HG02763 (cell line): ENCODE measurements around the gene ROR1.

Experiments used
- ATAC-seq: cut with Tn5 transposase; IDR thresholded peaks from one replicate; pipeline ENCODE4 v1.9.1; 2021; ENCODE audit warnings: mild to moderate bottlenecking, moderate library complexity; ENCODE audit not compliant: unreplicated experiment

ROR1 gene

DNA sequence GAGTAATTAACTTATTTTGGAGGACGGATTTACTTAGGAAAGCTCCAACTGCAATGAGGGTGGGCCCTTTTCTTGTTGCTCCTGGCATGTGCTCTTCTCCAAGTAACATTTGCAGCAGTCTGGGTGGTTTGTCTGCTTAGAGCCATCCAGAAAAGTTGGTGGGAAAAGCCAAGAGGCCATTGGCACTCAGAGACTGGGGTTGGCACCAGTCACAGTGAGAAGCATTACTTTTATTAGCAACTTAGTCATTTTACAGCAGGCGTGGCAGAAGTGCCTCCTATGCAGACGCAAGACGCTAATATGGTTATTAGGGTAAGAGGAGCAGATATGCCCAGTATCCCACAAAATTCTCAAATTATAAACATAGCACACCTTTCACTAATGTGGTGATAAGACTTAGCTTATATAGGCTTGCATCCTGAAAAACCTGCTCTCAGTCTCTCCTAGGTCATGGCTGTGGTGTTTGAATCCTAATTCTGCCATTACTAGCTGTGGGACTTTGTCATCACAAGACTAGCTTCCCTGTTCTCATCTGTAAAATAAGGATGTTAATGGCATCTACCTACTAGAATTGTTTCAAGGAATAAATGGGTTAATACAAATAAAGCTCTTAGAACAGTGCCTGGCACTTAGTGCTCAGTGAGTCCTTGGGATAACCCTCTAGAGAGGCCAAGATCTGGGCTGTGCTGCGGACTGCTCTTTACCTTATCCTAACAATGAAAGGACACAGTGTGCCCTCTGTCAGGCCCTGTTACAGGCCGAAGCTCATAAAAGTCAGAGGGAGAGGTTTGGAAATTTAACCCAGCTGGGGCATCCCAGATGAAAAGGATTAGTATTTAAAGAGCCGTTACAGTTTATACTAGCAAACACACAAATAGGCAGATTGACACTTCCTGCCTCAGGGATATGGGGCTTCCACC, 154.6 kb downstream of the ROR1 start:
- ATAC-seq = no peak

DNA sequence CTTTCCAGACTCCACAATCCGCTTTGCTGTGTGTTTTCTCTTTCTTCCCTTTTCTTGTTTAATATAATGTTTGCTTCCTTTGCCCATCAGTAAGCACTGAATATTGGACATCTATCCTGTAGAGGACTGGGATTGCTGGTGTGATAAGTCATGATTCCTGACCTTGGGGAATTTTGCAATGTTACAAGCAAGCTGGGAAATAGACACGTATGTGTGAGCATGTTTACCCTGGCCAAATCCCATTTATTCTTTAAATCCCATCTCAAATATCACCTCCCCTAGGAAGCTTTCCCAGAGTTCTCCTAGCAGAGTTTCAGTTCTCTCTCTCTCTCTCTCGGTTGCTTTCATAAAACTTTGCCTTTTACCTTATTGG, 155.3 kb downstream of the ROR1 start:
- no peak for ATAC-seq

DNA sequence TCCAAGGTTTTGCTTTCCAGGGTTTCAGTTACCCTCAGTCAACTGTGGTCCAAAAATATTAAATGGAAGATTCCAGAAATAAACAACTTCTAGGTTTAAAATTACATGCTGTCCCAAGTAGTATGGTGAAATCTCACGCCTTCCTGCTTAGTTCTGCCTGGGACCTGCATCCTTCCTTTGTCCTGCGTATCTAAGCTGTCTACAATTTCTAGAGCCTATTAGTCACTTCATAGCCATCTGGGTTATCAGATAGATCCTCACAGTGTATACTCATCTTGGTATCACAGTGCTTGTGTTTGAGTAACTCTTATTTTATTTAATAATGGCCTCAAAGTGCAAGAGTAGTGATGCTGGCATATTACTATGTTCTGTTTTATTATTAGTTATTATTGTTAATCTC, 157.7 kb downstream of the ROR1 start:
- ATAC-seq = no peak

- ATAC-seq = no peak
These were observed 160.9 kb downstream of the ROR1 start for GRCh38 chr1:63934697-63935096.

DNA sequence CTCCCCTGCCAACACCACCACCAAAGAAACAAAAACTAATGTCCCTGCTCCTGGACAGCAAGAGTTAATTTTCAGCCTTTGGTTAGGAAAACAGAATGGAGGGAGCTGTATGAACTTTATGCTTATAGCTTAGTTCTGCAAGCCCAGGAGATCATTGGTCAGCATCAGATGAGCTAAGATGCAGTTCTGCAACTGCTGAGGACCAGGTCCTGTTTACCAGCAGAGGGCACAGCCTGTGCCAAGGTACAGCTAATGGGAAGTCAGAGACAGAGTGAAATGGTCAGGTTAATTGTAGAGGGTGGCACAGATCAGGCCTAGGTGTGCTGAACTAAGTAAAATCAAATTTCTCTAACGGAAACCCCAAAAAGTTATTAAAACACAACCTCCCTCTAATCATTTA, 161.3 kb downstream of the ROR1 start:
- peak; percentile 34 for ATAC-seq

GRCh38 chr1:63935553-63935952, 161.7 kb downstream of the ROR1 start:
- peak; percentile 52 for ATAC-seq

DNA sequence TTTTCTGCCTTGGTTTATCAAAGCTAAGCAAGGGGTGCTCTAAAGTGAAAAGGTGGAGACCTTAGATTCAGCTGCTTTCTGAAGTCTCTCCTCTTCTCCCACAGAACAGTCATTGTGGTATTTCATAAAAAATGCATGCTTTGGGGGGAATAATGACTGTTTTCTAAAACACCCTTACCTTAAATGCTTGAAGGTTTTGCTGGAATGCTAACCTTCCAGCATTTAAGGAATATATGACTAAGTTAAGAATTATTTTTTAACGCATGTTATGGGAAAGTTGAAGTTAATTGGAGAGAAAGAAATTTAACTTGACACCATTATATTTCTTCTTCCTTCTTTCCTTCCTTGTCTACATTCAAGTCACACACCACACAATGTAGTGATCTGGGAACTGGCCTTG, 162.5 kb downstream of the ROR1 start:
- ATAC-seq = no peak

DNA sequence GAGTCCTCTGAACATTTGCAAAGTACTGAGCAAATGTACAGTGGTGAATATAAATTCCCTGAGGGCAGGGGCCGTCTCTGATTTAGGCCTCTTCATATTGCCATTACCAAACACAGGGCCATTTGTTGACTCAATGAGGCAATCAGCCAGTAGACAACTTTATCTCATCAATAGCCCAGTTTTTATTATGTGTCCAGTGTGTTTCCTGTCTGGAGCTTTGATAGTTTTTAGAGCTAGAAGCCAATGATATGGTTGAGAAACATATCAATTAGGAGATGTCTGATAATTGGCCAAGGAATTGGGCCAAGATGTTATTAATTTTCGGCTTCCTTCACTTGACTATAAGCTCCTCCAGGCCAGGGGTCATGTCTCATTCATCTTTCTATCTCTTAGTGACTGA, 163.0 kb downstream of the ROR1 start:
- ATAC-seq = no peak

DNA sequence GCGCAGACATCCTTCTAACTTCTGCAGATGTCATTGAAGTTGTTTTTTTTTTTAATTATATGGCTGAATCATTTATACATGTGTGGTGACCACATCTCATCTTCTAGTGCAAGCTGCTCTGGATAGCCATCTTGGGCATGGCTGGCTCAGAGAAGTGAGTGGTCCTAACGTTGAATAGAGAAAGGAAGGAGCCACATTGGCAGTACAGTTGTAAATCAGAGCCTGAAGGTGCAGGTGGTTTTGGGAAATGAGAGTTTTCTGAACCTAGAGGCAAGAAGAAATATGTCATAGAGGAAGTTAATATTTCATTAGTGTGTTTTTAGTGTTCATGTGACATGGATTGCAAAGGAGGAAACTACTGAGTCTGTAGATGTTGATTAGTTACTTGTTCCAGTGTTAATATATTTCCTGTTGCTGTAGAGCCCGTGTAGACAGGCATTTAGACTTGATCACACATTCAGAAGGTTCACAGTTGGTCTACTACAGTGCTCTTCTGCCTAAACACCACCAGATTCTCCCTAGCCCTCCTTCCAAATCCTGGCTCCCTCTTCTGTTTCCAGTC, 163.7 kb downstream of the ROR1 start:
- no peak for ATAC-seq

DNA sequence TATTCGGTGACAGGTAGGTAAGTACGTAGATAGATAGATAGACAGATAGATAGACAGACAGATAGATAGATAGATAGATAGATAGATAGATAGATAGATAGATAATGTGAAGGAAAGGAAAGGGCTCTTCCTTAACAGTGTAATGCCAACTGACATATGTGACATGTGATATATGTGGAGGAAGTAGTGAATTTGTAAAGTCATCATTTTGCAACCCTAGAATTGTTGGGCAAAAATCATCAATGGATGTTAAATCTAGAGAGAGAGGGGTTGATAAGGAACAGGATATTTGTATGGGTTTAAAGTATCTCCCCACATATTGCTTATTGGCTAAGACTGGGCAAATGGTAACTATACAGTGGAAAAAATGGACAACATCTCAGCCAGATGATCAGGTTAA, 166.6 kb downstream of the ROR1 start:
- ATAC-seq = no peak

- ATAC-seq = no peak
These were observed 169.6 kb downstream of the ROR1 start for GRCh38 chr1:63943393-63943792.

- ATAC-seq = no peak
These were observed 172.1 kb downstream of the ROR1 start for GRCh38 chr1:63945943-63946342.

GRCh38 chr1:63946866-63947491, 173.2 kb downstream of the ROR1 start:
- no peak for ATAC-seq

- no peak for ATAC-seq
These were observed 174.1 kb downstream of the ROR1 start for GRCh38 chr1:63947904-63948303.

GRCh38 chr1:63950023-63950422, 176.2 kb downstream of the ROR1 start:
- ATAC-seq = no peak

DNA sequence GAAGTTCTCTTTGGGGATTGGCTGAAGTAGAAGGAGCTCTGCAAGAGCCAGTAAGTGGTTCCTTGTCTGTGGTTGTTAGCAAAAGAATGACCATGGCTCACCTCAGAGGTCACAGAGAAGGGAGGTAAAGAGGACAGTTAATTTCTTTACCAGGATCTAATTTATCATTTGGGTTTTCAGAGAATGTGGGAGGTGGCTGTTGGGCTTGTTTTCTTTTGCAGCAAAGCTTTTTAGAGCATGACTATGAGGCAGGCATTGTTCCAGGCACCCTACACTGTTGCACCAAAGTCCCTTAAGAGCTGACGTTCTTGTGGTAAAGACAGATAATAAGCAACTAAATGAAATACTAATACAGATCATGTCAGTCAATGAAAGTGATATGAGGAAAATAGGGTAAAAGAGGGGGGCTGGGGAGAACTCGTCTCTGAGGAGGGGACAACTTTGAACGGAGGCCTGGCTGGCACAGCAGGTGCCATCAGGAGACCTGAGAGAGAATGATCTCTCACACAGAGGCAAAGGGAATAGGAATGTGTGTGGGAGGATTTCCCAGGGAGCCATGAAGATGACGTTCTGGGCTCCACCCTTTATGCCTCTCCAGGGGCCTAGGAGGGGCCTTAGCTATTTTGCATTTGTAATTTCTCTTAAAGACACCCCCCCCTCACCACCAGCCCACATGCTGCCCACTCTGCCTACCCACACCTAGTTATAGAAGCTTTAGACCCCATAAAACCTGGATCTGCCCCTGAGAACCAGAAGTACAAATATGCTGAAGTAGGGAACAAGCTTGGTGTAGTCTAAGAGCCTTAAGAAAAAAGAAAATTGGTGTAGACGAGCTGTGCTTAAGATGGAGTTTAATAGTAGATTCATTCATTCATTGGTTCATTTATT, 177.5 kb downstream of the ROR1 start:
- ATAC-seq = no peak

DNA sequence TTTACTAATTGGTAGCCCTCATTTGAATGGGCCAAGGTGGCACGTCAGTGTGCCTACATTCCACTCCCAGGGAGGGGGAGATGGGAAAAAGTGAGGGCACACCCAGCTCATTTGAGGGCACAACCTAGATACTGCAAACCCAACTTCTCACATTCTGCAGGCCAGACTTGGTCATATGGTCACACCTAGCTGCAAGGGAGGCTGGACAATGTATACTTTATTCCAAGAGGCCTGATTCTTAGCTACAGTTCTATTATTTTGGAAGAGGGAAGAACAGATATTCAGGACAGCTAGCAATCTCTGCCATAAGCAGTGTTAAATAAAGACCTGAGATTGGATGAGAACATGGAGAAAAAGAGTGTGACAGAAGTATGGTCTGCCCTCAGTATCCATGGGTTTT, 180.4 kb downstream of the ROR1 start:
- ATAC-seq = no peak

- no peak for ATAC-seq
These were observed 181.7 kb downstream of the ROR1 start for GRCh38 chr1:63955370-63956145.

DNA sequence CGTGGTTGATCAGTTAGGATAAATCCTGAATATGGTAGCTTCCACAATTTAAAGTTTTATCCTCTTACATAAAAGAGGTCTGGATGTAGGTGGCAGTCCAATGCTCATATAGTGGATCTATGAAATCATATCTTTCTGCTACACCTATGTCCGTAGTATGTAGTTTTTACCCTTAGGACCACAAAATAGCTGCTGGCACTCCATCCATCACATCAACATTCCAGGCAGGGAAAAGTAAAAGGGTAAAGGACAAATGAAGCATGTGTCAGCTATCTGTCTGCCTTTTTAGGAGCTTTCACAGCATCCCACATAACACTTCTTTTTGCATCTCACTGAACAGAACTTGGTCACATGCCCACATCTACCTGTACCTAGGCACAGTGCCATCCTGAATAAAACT, 184.7 kb downstream of the ROR1 start:
- ATAC-seq = no peak

DNA sequence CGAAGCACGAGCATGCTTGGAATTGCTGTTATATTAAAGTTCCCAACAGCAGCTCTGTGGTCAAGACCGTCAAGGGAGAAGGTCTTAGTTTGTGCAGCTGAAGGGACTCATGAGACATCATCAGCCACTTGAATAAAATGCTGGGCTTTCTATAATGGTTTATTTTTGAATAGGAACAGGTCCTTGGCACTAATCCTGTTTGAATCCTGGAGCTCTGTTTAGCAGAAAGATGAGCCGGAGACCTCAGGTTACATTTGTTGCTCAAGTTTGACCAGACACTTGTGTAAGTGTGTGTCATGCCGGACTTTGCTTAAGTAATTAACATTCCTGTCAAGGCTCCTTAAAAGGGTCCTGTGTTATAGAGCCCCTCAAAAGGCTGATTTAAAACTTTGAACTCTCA, 186.5 kb downstream of the ROR1 start:
- ATAC-seq = no peak
